K562 (cell line): ENCODE measurements around the gene ZNF22.

Experiments used
- CEBPB ChIP-seq: fragments of 450-650 bp; IDR thresholded peaks from 2 replicates; pipeline ENCODE4 v1.6.1; 2016; ENCODE audit warnings: missing genetic modification characterization, missing compliant biosample characterization
- EGR1 ChIP-seq: fragments of 450-650 bp; conservative IDR thresholded peaks from 2 replicates; pipeline ENCODE4 v1.6.1; 2017; ENCODE audit warnings: mild to moderate bottlenecking
- ESRRA ChIP-seq: fragments of 450-650 bp; IDR thresholded peaks from 2 replicates; pipeline ENCODE4 v1.6.1; 2014; ENCODE audit warnings: low read depth, mild to moderate bottlenecking, moderate library complexity, borderline replicate concordance
- EZH2 ChIP-seq: IDR thresholded peaks from 2 replicates; pipeline ENCODE4 v1.6.1; 2012; ENCODE audit warnings: low read depth, mild to moderate bottlenecking, inconsistent platforms, low read length, borderline replicate concordance
- KLF10 ChIP-seq: fragments of 250-450 bp; sonication (Bioruptor Pico); IDR thresholded peaks from 2 replicates; pipeline ENCODE4 v1.6.1; 2021; ENCODE audit warnings: matching md5 sums
- PPARD ChIP-seq: fragments of 250-450 bp; sonication (Bioruptor Pico); IDR thresholded peaks from 2 replicates; pipeline ENCODE4 v1.8.0; 2022; ENCODE audit warnings: inconsistent platforms, mild to moderate bottlenecking, moderate library complexity
- ZEB2 ChIP-seq: fragments of 450-650 bp; IDR thresholded peaks from 2 replicates; pipeline ENCODE4 v1.6.1; 2016
- TF ChIP-seq, protein P1 (sequence below), 3 experiments: IDR thresholded peaks in 2 of 3; conservative IDR thresholded peaks in 1 of 3; 2 replicates each; pipeline ENCODE4 v1.5.1; 2011 to 2012; ENCODE audit warnings: low read length in 3 of 3, mild to moderate bottlenecking in 3 of 3, control low read depth in 2 of 3, improper control_type of control experiment in 1 of 3, inconsistent platforms in 1 of 3, low read depth in 1 of 3, mixed read lengths in 1 of 3, moderate library complexity in 1 of 3; ENCODE audit not compliant: insufficient read depth in 2 of 3

DNA sequence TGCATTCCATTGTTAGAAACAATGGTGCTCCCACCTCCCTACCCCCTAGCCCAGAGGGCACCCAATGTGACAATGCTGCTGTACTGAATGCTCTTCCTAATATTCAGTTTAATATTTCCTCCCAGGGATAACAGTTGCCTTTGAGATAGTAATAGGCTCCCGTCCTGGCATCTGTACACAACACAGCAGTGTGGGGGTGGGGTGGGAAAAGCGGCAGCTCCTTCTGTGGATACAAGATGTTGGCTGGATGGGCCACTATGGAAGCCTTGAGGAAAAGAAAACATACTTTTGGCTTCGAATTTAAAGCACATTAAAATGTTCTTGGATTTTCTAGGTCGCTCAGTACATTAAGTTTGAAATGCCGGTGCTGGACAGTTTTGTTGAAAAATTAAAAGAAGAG, 9.2 kb upstream of the ZNF22 start:
- TF ChIP-seq ZEB2 (no peak), EZH2 (no peak), EGR1 (no peak), ESRRA (no peak), CEBPB (tag) (no peak), PPARD (CRISPR knock-in tag) (no peak), KLF10 (CRISPR knock-in tag) (no peak)
- TF ChIP-seq, protein P1, sequence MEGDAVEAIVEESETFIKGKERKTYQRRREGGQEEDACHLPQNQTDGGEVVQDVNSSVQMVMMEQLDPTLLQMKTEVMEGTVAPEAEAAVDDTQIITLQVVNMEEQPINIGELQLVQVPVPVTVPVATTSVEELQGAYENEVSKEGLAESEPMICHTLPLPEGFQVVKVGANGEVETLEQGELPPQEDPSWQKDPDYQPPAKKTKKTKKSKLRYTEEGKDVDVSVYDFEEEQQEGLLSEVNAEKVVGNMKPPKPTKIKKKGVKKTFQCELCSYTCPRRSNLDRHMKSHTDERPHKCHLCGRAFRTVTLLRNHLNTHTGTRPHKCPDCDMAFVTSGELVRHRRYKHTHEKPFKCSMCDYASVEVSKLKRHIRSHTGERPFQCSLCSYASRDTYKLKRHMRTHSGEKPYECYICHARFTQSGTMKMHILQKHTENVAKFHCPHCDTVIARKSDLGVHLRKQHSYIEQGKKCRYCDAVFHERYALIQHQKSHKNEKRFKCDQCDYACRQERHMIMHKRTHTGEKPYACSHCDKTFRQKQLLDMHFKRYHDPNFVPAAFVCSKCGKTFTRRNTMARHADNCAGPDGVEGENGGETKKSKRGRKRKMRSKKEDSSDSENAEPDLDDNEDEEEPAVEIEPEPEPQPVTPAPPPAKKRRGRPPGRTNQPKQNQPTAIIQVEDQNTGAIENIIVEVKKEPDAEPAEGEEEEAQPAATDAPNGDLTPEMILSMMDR (IDR thresholded peaks at IDR 0.05 in 2 of 3, conservative IDR thresholded peaks at IDR 0.05 in 1 of 3; ENCODE audit: insufficient read depth in 2 of 3, low read depth in 1 of 3, low read length in 3 of 3), result no peak
